ENCODE measurements around the gene HNF1A. TPM values are rescaled to one million over a fixed set of nuclear protein-coding genes. Genes with fewer than 3 reads are reported as not detected.

Gene HNF1A
- total and polyA plus RNA-seq, 2 of the 13 experiments (the other 11 are each of a cell fraction or from before 2014, with no cell fraction given): 13.4 to 34.7 TPM

DNA sequence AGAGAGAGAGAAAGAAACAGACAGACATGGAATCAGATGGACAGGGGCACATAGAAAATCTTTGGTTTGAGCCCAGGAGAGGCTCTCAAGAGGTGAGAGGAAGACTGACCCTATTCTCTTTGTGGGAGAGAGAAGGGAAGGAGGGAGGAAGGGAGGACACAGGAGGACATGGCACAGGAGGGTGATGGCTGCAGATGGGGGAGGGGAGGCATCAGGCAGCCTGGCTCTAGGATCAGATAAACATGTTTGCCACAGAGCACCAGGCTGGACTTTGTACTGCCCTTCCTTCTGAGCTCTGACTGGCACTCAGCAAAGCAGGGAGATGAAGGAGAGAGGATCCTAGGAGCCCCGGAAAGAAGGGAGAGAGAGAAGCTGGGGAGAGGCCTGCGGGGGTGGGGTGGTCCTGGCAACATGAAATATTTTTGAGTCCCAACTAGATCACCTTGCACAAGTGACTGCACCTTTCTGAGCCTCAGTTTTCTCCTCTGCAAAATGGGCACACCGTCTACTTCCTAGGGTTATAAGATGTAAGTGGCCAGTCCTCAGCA is 6.1 kb downstream of the HNF1A start (continued):
- TF ChIP-seq NKX3-1 (CRISPR knock-in tag; IDR thresholded peaks at IDR 0.05) (no peak), XBP1 (CRISPR knock-in tag; IDR thresholded peaks at IDR 0.05) (no peak), ZFP62 (CRISPR knock-in tag; IDR thresholded peaks at IDR 0.05) (no peak), RFX3 (CRISPR knock-in tag; IDR thresholded peaks at IDR 0.05) (no peak), HDAC1 (CRISPR knock-in tag; IDR thresholded peaks at IDR 0.05) (peak; percentile 52), MEIS1 (CRISPR knock-in tag; IDR thresholded peaks at IDR 0.05; ENCODE audit: borderline replicate concordance) (no peak), KDM1A (CRISPR knock-in tag; IDR thresholded peaks at IDR 0.05) (peak; percentile 96), MIXL1 (CRISPR knock-in tag; IDR thresholded peaks at IDR 0.05) (0 out of 2 replicates have a peak, but pooled peaks have one; percentile 18), FOXK1 (CRISPR knock-in tag; IDR thresholded peaks at IDR 0.05; ENCODE audit: borderline replicate concordance, low read depth) (peak; percentile 37; the same call in 1 of the 2 replicates), MIER3 (CRISPR knock-in tag; IDR thresholded peaks at IDR 0.05; ENCODE audit: borderline replicate concordance) (peak; percentile 82), RORA (CRISPR knock-in tag; IDR thresholded peaks at IDR 0.05) (no peak), NCOR1 (IDR thresholded peaks at IDR 0.05; ENCODE audit: borderline replicate concordance, low read length) (peak; percentile 90), KDM5B (CRISPR knock-in tag; IDR thresholded peaks at IDR 0.05; ENCODE audit: borderline replicate concordance) (no peak), MTA1 (CRISPR knock-in tag; IDR thresholded peaks at IDR 0.05; ENCODE audit: borderline replicate concordance) (0 out of 2 replicates have a peak, but pooled peaks have one; percentile 70), EEA1 (CRISPR knock-in tag; IDR thresholded peaks at IDR 0.05; ENCODE audit: borderline replicate concordance) (no peak), MAFF (IDR thresholded peaks at IDR 0.05; ENCODE audit: low read depth, low read length) (no peak), NFIC (IDR thresholded peaks at IDR 0.05; ENCODE audit: low read length) (no peak), ZNF33A (CRISPR knock-in tag; IDR thresholded peaks at IDR 0.05; ENCODE audit: borderline replicate concordance) (no peak)
- TF ChIP-seq, protein P1, sequence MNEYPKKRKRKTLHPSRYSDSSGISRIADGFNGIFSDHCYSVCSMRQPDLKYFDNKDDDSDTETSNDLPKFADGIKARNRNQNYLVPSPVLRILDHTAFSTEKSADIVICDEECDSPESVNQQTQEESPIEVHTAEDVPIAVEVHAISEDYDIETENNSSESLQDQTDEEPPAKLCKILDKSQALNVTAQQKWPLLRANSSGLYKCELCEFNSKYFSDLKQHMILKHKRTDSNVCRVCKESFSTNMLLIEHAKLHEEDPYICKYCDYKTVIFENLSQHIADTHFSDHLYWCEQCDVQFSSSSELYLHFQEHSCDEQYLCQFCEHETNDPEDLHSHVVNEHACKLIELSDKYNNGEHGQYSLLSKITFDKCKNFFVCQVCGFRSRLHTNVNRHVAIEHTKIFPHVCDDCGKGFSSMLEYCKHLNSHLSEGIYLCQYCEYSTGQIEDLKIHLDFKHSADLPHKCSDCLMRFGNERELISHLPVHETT (CRISPR knock-in tag; conservative IDR thresholded peaks at IDR 0.05): no peak
- TF ChIP-seq, protein P2, sequence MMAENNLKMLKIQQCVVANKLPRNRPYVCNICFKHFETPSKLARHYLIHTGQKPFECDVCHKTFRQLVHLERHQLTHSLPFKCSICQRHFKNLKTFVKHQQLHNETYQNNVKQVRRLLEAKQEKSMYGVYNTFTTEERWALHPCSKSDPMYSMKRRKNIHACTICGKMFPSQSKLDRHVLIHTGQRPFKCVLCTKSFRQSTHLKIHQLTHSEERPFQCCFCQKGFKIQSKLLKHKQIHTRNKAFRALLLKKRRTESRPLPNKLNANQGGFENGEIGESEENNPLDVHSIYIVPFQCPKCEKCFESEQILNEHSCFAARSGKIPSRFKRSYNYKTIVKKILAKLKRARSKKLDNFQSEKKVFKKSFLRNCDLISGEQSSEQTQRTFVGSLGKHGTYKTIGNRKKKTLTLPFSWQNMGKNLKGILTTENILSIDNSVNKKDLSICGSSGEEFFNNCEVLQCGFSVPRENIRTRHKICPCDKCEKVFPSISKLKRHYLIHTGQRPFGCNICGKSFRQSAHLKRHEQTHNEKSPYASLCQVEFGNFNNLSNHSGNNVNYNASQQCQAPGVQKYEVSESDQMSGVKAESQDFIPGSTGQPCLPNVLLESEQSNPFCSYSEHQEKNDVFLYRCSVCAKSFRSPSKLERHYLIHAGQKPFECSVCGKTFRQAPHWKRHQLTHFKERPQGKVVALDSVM (CRISPR knock-in tag; IDR thresholded peaks at IDR 0.05): peak; percentile 49; the same call in 1 of the 2 replicates
- TF ChIP-seq, protein P3, sequence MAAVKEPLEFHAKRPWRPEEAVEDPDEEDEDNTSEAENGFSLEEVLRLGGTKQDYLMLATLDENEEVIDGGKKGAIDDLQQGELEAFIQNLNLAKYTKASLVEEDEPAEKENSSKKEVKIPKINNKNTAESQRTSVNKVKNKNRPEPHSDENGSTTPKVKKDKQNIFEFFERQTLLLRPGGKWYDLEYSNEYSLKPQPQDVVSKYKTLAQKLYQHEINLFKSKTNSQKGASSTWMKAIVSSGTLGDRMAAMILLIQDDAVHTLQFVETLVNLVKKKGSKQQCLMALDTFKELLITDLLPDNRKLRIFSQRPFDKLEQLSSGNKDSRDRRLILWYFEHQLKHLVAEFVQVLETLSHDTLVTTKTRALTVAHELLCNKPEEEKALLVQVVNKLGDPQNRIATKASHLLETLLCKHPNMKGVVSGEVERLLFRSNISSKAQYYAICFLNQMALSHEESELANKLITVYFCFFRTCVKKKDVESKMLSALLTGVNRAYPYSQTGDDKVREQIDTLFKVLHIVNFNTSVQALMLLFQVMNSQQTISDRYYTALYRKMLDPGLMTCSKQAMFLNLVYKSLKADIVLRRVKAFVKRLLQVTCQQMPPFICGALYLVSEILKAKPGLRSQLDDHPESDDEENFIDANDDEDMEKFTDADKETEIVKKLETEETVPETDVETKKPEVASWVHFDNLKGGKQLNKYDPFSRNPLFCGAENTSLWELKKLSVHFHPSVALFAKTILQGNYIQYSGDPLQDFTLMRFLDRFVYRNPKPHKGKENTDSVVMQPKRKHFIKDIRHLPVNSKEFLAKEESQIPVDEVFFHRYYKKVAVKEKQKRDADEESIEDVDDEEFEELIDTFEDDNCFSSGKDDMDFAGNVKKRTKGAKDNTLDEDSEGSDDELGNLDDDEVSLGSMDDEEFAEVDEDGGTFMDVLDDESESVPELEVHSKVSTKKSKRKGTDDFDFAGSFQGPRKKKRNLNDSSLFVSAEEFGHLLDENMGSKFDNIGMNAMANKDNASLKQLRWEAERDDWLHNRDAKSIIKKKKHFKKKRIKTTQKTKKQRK (IDR thresholded peaks at IDR 0.05; ENCODE audit: low read length): no peak

Measured in HepG2 (cell line).